Measurements from ENCODE around the gene UBR2.

UBR2 gene

GRCh38 chr6:42627044-42627443 is 63.2 kb downstream of the UBR2 start:
- peaks cover 6% of the 10 kb centered on the region for H3K4me1 ChIP-seq (ENCODE audit: control insufficient read depth, insufficient read depth, low read depth, low read length)
- no peak overlapping the region for H2BK120ac ChIP-seq (ENCODE audit: low read depth, low read length)
- H3K14ac ChIP-seq (ENCODE audit: low read length in 2 of 2) = no peak overlapping the region
- H3K27ac ChIP-seq (ENCODE audit: low read length, poor library complexity, severe bottlenecking) = peak overlapping the region; percentile 73
- H3K4ac ChIP-seq (ENCODE audit: low read depth in 1 of 2, low read length in 2 of 2) = no peak overlapping the region
- H3K27me3 ChIP-seq (ENCODE audit: control insufficient read depth in 1 of 2, insufficient read depth in 1 of 2, low read length in 2 of 2) = no peaks in the 10 kb centered on the region
- H3K79me1 ChIP-seq (replicated peaks; ENCODE audit: low read length, poor library complexity, severe bottlenecking) = peaks cover 17% of the 10 kb centered on the region
- no peak overlapping the region for H3K4me2 ChIP-seq (ENCODE audit: low read length, poor library complexity, severe bottlenecking)
- no peak overlapping the region for H2BK15ac ChIP-seq (ENCODE audit: low read depth, poor library complexity, severe bottlenecking)
- H2AFZ ChIP-seq (ENCODE audit: low read depth, low read length) = no peak overlapping the region
- no peak overlapping the region for H2BK12ac ChIP-seq (ENCODE audit: low read length in 2 of 2)
- peaks cover 16 to 38% of the 10 kb centered on the region in 2 experiments for H3K36me3 ChIP-seq (ENCODE audit: control insufficient read depth in 1 of 2, insufficient read depth in 2 of 2, low read depth in 1 of 2, low read length in 2 of 2)
- H3K9ac ChIP-seq (ENCODE audit: low read length) = no peak overlapping the region
- peak overlapping the region; percentile 39 for H4K91ac ChIP-seq (ENCODE audit: low read length)
- WGBS = 100% methylated on average over 1 of the region's 1 CpG
- H2AK5ac ChIP-seq (ENCODE audit: low read length, severe bottlenecking) = peak overlapping the region; percentile 72
- no peak for DNase-seq
- H2BK5ac ChIP-seq (ENCODE audit: low read depth, low read length, poor library complexity, severe bottlenecking) = no peak overlapping the region
- H3K4me3 ChIP-seq (ENCODE audit: insufficient read depth in 1 of 2, low read depth in 1 of 2, low read length in 2 of 2) = no peak overlapping the region
- H3K23ac ChIP-seq (ENCODE audit: low read length in 2 of 2) = no peak overlapping the region
- H3K18ac ChIP-seq (ENCODE audit: low read depth in 1 of 2, low read length in 2 of 2) = no peak overlapping the region
- no peaks in the 10 kb centered on the region for H3K9me3 ChIP-seq (ENCODE audit: control insufficient read depth, low read length)
- H4K8ac ChIP-seq (ENCODE audit: low read length) = no peak overlapping the region

- H3K23ac ChIP-seq (ENCODE audit: low read length in 2 of 2) = no peak overlapping the region
- no peak for DNase-seq
- peak overlapping the region; percentile 73 for H3K27ac ChIP-seq (ENCODE audit: low read length, poor library complexity, severe bottlenecking)
- H2BK12ac ChIP-seq (ENCODE audit: low read length in 2 of 2) = no peak overlapping the region
- no peak overlapping the region for H2BK120ac ChIP-seq (ENCODE audit: low read depth, low read length)
- peaks cover 16 to 42% of the 10 kb centered on the region in 2 experiments for H3K36me3 ChIP-seq (ENCODE audit: control insufficient read depth in 1 of 2, insufficient read depth in 2 of 2, low read depth in 1 of 2, low read length in 2 of 2)
- no peak overlapping the region for H3K4ac ChIP-seq (ENCODE audit: low read depth in 1 of 2, low read length in 2 of 2)
- no peak overlapping the region for H3K18ac ChIP-seq (ENCODE audit: low read depth in 1 of 2, low read length in 2 of 2)
- H3K4me3 ChIP-seq (ENCODE audit: insufficient read depth in 1 of 2, low read depth in 1 of 2, low read length in 2 of 2) = no peak overlapping the region
- WGBS = 100% methylated on average over 1 of the region's 1 CpG
- no peak overlapping the region for H4K91ac ChIP-seq (ENCODE audit: low read length)
- no peak overlapping the region for H4K8ac ChIP-seq (ENCODE audit: low read length)
- no peak overlapping the region for H2AK5ac ChIP-seq (ENCODE audit: low read length, severe bottlenecking)
- H3K79me1 ChIP-seq (replicated peaks; ENCODE audit: low read length, poor library complexity, severe bottlenecking) = peaks cover 17% of the 10 kb centered on the region
- peaks cover 6% of the 10 kb centered on the region for H3K4me1 ChIP-seq (ENCODE audit: control insufficient read depth, insufficient read depth, low read depth, low read length)
- H3K9me3 ChIP-seq (ENCODE audit: control insufficient read depth, low read length) = no peaks in the 10 kb centered on the region
- no peak overlapping the region for H3K14ac ChIP-seq (ENCODE audit: low read length in 2 of 2)
- H3K4me2 ChIP-seq (ENCODE audit: low read length, poor library complexity, severe bottlenecking) = peak overlapping the region; percentile 16
- H2BK5ac ChIP-seq (ENCODE audit: low read depth, low read length, poor library complexity, severe bottlenecking) = no peak overlapping the region
- no peak overlapping the region for H2AFZ ChIP-seq (ENCODE audit: low read depth, low read length)
- H3K27me3 ChIP-seq (ENCODE audit: control insufficient read depth in 1 of 2, insufficient read depth in 1 of 2, low read length in 2 of 2) = no peaks in the 10 kb centered on the region
- H2BK15ac ChIP-seq (ENCODE audit: low read depth, poor library complexity, severe bottlenecking) = no peak overlapping the region
- no peak overlapping the region for H3K9ac ChIP-seq (ENCODE audit: low read length)
Measured at GRCh38 chr6:42627674-42628073, 63.8 kb downstream of the UBR2 start.

GRCh38 chr6:42628604-42629003 is 64.8 kb downstream of the UBR2 start:
- no peak overlapping the region for H3K4me2 ChIP-seq (ENCODE audit: low read length, poor library complexity, severe bottlenecking)
- H3K18ac ChIP-seq (ENCODE audit: low read depth in 1 of 2, low read length in 2 of 2) = no peak overlapping the region
- no peak overlapping the region for H3K27ac ChIP-seq (ENCODE audit: low read length, poor library complexity, severe bottlenecking)
- H3K23ac ChIP-seq (ENCODE audit: low read length in 2 of 2) = no peak overlapping the region
- H3K27me3 ChIP-seq (ENCODE audit: control insufficient read depth in 1 of 2, insufficient read depth in 1 of 2, low read length in 2 of 2) = no peaks in the 10 kb centered on the region
- H3K36me3 ChIP-seq (ENCODE audit: control insufficient read depth in 1 of 2, insufficient read depth in 2 of 2, low read depth in 1 of 2, low read length in 2 of 2) = peaks cover 16 to 50% of the 10 kb centered on the region in 2 experiments
- H2BK12ac ChIP-seq (ENCODE audit: low read length in 2 of 2) = no peak overlapping the region
- no CpG with 5 or more reads among the region's 2 CpGs for WGBS
- H2AFZ ChIP-seq (ENCODE audit: low read depth, low read length) = no peak overlapping the region
- no peak overlapping the region for H4K91ac ChIP-seq (ENCODE audit: low read length)
- H2BK15ac ChIP-seq (ENCODE audit: low read depth, poor library complexity, severe bottlenecking) = no peak overlapping the region
- no peak overlapping the region for H4K8ac ChIP-seq (ENCODE audit: low read length)
- DNase-seq = no peak
- H2BK120ac ChIP-seq (ENCODE audit: low read depth, low read length) = no peak overlapping the region
- no peaks in the 10 kb centered on the region for H3K9me3 ChIP-seq (ENCODE audit: control insufficient read depth, low read length)
- no peak overlapping the region for H3K9ac ChIP-seq (ENCODE audit: low read length)
- no peak overlapping the region for H3K4me3 ChIP-seq (ENCODE audit: insufficient read depth in 1 of 2, low read depth in 1 of 2, low read length in 2 of 2)
- peaks cover 17% of the 10 kb centered on the region for H3K79me1 ChIP-seq (replicated peaks; ENCODE audit: low read length, poor library complexity, severe bottlenecking)
- no peak overlapping the region for H3K4ac ChIP-seq (ENCODE audit: low read depth in 1 of 2, low read length in 2 of 2)
- peaks cover 6% of the 10 kb centered on the region for H3K4me1 ChIP-seq (ENCODE audit: control insufficient read depth, insufficient read depth, low read depth, low read length)
- H2BK5ac ChIP-seq (ENCODE audit: low read depth, low read length, poor library complexity, severe bottlenecking) = no peak overlapping the region
- H2AK5ac ChIP-seq (ENCODE audit: low read length, severe bottlenecking) = no peak overlapping the region
- H3K14ac ChIP-seq (ENCODE audit: low read length in 2 of 2) = no peak overlapping the region

- no peak overlapping the region for H2BK5ac ChIP-seq (ENCODE audit: low read depth, low read length, poor library complexity, severe bottlenecking)
- no peaks in the 10 kb centered on the region for H3K27me3 ChIP-seq (ENCODE audit: control insufficient read depth in 1 of 2, insufficient read depth in 1 of 2, low read length in 2 of 2)
- peaks cover 11% of the 10 kb centered on the region for H3K79me1 ChIP-seq (replicated peaks; ENCODE audit: low read length, poor library complexity, severe bottlenecking)
- H3K14ac ChIP-seq (ENCODE audit: low read length in 2 of 2) = no peak overlapping the region
- H2BK12ac ChIP-seq (ENCODE audit: low read length in 2 of 2) = no peak overlapping the region
- H3K9me3 ChIP-seq (ENCODE audit: control insufficient read depth, low read length) = no peaks in the 10 kb centered on the region
- H2BK120ac ChIP-seq (ENCODE audit: low read depth, low read length) = no peak overlapping the region
- H4K8ac ChIP-seq (ENCODE audit: low read length) = no peak overlapping the region
- no peak overlapping the region for H4K91ac ChIP-seq (ENCODE audit: low read length)
- H3K18ac ChIP-seq (ENCODE audit: low read depth in 1 of 2, low read length in 2 of 2) = no peak overlapping the region
- 100% methylated on average over 4 of the region's 5 CpGs for WGBS
- no peak overlapping the region for H2AK5ac ChIP-seq (ENCODE audit: low read length, severe bottlenecking)
- no peak overlapping the region for H3K4me3 ChIP-seq (ENCODE audit: insufficient read depth in 1 of 2, low read depth in 1 of 2, low read length in 2 of 2)
- no peak for DNase-seq
- H3K4ac ChIP-seq (ENCODE audit: low read depth in 1 of 2, low read length in 2 of 2) = no peak overlapping the region
- H2BK15ac ChIP-seq (ENCODE audit: low read depth, poor library complexity, severe bottlenecking) = no peak overlapping the region
- H3K4me1 ChIP-seq (ENCODE audit: control insufficient read depth, insufficient read depth, low read depth, low read length) = peaks cover 6% of the 10 kb centered on the region
- peaks cover 18 to 62% of the 10 kb centered on the region in 2 experiments for H3K36me3 ChIP-seq (ENCODE audit: control insufficient read depth in 1 of 2, insufficient read depth in 2 of 2, low read depth in 1 of 2, low read length in 2 of 2)
- H3K9ac ChIP-seq (ENCODE audit: low read length) = no peak overlapping the region
- no peak overlapping the region for H3K27ac ChIP-seq (ENCODE audit: low read length, poor library complexity, severe bottlenecking)
- H3K4me2 ChIP-seq (ENCODE audit: low read length, poor library complexity, severe bottlenecking) = no peak overlapping the region
- no peak overlapping the region for H3K23ac ChIP-seq (ENCODE audit: low read length in 2 of 2)
- no peak overlapping the region for H2AFZ ChIP-seq (ENCODE audit: low read depth, low read length)
Measured at GRCh38 chr6:42629845-42630244, 66.0 kb downstream of the UBR2 start.

Measured in mesenchymal stem cell (in vitro differentiated cells and primary cell).